Measurements from ENCODE around the gene TRMT10B.

GRCh38 chr9:37775216-37775919 lies 21.8 kb downstream of the TRMT10B start:
- TF ChIP-seq CTCF (conservative IDR thresholded peaks at IDR 0.05): no peak
- TF ChIP-seq EZH2 (IDR thresholded peaks at IDR 0.05; ENCODE audit: low read depth): no peak
